AG09319 (cell line): Measurements from ENCODE around the gene THSD7B.

ENCODE experiments used
- DNase-seq: peaks from one replicate; pipeline ENCODE4 v3.0.0-alpha.2; 2010; ENCODE audit warnings: low read depth; ENCODE audit errors: extremely low read depth
- TF ChIP-seq, protein P1 (sequence below): IDR thresholded peaks from 2 replicates; pipeline ENCODE4 v1.5.1; 2011; ENCODE audit warnings: low read depth, mild to moderate bottlenecking, inconsistent platforms, low read length, moderate library complexity

The THSD7B gene, protein sequence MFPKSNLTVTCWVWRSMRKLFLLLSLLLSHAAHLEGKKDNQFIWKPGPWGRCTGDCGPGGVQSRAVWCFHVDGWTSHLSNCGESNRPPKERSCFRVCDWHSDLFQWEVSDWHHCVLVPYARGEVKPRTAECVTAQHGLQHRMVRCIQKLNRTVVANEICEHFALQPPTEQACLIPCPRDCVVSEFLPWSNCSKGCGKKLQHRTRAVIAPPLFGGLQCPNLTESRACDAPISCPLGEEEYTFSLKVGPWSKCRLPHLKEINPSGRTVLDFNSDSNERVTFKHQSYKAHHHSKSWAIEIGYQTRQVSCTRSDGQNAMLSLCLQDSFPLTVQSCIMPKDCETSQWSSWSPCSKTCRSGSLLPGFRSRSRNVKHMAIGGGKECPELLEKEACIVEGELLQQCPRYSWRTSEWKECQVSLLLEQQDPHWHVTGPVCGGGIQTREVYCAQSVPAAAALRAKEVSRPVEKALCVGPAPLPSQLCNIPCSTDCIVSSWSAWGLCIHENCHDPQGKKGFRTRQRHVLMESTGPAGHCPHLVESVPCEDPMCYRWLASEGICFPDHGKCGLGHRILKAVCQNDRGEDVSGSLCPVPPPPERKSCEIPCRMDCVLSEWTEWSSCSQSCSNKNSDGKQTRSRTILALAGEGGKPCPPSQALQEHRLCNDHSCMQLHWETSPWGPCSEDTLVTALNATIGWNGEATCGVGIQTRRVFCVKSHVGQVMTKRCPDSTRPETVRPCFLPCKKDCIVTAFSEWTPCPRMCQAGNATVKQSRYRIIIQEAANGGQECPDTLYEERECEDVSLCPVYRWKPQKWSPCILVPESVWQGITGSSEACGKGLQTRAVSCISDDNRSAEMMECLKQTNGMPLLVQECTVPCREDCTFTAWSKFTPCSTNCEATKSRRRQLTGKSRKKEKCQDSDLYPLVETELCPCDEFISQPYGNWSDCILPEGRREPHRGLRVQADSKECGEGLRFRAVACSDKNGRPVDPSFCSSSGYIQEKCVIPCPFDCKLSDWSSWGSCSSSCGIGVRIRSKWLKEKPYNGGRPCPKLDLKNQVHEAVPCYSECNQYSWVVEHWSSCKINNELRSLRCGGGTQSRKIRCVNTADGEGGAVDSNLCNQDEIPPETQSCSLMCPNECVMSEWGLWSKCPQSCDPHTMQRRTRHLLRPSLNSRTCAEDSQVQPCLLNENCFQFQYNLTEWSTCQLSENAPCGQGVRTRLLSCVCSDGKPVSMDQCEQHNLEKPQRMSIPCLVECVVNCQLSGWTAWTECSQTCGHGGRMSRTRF (N-terminal part only)

DNA sequence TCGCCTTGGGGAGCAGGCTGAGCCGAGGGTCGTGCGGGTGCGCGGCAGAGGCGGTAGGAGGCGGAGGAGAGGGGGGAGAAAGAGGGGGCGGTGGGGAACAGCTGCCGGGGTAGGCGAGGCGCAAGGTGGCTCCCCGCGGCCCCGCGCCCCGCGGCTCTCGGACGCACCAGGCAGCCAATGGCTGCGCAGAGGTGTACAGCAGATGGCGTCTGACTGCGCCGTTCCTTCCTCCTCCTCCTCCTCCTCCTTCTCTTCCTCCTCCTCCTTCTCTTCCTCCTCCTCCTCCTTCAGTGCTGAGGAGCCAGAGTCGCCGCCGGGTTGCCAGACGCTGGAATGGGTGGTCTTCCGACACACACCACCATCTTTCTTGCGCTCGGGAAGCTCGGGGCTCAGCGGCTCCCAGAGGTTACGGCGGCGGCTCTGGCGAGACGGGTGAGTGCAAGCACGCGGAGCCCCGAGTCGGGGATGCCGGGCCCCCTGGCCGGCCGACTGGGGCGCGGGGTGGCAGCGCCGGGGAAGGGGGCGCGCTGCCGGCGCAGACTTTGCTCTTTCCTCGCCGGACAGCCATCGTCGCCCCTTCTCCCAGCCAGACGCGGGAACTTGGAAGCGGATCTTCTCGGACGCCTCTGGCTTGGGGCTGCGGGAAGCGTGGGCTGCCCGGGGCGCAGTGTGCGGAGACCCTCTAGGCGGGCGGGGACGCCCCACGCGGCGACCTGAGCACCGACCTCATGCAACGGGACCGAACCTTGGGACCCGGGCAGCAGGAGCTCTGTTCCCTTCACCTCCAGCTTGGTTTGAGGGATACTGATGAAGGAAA lies at the start of gene THSD7B:
TSS of gene THSD7B (plus strand) at position 290 of the 817 bp plus-strand sequence. CDS start 116,634 bp downstream, outside the sequence.
- no peak for DNase-seq

DNA sequence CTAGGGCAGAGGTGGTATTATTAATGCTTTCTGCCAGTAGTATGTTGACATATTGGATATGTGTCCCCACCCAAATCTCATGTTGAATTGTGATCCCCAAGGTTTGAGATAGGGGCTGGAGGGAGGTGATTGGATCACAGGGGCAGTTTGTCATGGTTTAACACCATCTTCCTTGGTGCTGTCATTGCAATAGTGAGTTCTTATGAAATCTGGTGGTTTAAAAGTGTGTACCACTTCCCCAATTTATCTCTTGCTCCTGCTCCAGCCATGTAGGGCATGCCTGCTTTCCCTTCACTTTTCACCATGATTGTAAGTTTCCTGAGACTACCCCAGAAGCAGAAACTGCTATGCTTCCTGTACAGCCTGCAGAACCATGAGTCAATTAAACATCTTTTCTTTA lies 47.1 kb upstream of the THSD7B start:
- TF ChIP-seq, protein P1, sequence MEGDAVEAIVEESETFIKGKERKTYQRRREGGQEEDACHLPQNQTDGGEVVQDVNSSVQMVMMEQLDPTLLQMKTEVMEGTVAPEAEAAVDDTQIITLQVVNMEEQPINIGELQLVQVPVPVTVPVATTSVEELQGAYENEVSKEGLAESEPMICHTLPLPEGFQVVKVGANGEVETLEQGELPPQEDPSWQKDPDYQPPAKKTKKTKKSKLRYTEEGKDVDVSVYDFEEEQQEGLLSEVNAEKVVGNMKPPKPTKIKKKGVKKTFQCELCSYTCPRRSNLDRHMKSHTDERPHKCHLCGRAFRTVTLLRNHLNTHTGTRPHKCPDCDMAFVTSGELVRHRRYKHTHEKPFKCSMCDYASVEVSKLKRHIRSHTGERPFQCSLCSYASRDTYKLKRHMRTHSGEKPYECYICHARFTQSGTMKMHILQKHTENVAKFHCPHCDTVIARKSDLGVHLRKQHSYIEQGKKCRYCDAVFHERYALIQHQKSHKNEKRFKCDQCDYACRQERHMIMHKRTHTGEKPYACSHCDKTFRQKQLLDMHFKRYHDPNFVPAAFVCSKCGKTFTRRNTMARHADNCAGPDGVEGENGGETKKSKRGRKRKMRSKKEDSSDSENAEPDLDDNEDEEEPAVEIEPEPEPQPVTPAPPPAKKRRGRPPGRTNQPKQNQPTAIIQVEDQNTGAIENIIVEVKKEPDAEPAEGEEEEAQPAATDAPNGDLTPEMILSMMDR, result no peak
- DNase-seq, result no peak

More for the DNA sequence above, at the start of gene THSD7B:
- TF ChIP-seq, protein P1, result no peak

DNA sequence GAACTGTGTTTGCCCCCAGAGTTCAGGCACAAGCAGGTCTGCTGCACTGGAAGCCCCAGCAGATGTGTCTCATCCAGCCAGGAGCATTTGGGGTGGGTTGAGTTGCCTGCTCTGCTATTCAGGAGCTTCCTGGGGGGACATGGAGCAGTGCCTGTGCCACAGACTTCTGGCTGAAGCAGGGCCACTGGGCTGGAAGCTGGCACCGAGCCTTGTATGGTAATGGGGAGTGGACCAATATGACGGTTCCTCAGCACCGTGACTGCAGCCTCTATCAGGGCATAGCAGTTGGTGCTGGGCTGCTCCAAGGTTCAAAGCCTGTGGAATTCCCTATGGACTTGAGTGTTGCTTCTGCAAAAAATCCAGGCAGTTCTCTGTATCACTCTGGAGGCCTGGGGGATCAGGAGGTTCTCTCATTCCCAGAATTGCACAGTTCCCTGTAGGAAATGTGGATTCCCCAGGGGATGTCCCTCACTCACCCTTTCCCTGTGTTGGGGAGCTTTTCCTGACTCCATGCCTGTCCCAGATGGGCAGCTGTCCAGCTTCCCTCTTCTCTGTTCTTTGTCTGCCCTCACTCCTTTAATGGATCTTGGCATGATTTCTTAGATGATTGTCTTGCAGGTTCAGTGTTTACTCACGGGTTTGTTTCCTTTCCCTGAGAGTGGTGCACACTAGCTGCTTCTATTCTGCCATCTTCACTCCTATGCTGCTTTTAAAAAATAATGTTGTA lies 37.2 kb upstream of the THSD7B start:
- TF ChIP-seq, protein P1, result no peak
- DNase-seq, result no peak

DNA sequence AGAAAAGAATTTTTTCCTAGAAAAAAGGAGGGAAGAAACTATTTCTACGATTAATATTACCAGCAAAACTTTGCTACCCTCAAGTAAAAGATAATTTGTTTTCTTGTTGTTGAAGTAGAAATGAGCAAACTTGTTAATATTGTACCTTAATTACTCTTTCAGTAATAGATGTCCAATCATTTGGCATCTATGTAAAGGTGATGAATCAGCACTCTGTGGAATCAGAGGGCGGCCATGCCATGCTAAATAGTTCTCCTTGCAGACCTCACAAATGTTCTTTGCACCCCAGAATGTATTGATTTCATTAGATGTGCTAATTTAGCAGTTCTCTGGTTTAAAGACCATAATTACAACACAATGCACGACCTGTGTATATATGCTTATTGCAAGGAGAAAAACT lies 29.1 kb upstream of the THSD7B start:
- TF ChIP-seq, protein P1, result no peak
- DNase-seq, result no peak

DNA sequence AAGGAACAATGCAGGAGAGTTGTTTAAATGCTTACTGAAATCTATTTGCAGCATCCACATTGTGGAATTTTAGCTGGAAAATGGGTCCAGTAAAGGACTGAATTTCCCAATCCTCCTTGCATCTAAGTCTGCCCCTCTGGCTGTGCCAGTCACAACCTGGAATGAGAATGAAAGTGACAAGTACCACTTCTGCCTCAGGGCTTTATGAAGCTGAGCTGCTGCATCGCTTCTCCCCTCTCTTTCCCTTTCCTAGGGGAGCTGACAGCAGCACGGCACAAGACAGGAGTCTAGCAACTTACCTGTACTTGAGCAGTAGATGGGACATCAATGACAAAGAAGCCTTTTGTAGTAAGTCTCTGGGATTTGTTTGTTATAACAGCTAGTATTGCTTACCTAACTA lies 27.3 kb upstream of the THSD7B start:
- DNase-seq, result no peak
- TF ChIP-seq, protein P1, result no peak

DNA sequence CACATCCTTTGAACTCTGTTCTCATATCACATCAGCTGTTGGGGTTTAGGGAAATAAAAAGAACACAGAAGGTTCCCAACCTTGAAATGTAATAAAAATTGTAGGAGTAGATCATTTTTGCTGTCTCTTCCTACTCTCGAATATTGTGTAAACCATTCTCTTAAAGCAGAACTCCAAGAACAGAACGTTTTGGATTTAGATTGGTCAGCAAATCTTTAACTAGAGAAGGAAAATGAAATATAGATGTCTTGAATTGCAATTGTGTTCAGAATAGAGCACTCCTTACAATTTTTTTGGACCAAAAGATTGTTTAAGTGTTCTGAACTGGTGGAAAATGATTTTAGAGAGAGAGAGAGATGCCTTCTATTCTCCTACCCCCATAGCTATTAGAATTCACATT lies 23.9 kb upstream of the THSD7B start:
- DNase-seq, result no peak
- TF ChIP-seq, protein P1, result no peak
